ENCODE measurements around the gene INPP5A.

DNA sequence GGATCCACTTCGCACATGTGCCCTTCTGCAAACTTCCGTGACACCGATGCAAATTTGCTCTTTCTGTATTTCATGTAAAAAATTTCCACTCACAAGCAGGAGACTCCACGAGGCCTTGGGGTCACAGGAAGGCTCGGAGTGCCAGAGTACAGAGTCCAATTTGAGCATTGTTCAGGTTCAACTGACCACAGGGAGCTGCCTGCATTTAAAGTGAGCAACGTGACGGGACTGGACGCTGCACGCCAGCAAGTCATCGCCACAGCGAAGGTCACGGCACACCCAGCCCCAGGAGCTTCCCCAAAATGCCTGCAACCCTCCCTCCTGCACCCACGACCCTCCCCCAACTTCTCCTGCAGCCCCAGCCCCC lies 289.8 kb downstream of the INPP5A start:
- TF ChIP-seq POLR2AphosphoS5 (IDR thresholded peaks at IDR 0.05) = no peak
- TF ChIP-seq CTCF (IDR thresholded peaks at IDR 0.05) = no peak
- TF ChIP-seq POLR2A (IDR thresholded peaks at IDR 0.05) = no peak
- no peak for TF ChIP-seq EP300 (IDR thresholded peaks at IDR 0.05)

All from sigmoid colon (tissue), 4 donors.